Measurements from ENCODE around the gene WWOX.

WWOX gene

DNA sequence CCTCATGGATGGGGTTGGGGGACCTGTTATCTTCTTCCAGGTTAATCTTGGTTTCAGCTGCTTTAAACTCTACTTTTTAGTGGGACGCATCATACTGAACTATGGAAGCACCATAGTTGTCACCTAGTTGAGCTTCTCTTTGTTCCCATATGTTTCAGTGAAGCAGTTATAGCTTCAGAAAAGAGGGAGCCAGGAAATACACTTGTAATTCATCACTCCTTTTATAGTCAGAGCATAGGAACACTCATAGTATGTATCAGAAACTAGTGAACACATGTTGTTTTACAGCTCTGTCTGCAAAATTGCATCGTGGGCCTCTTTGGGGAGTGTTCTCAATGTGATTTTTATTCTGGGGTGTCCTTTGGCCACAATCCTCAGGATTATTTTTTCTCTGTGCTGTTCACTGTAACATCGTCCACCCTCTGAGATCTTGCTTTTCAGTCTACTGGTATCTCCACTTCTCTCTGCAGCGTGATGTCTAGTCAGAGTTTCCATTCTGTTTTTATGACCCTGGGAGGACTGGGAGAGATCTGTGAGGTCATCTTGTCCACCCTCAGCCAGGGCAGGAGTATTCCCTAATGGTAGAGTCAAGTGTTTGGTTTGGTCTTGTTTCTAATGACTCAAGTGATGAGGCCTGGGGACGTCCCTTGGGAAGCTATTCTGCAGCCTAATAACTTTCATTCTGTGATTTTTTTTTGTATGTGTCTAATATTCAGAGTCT, 585.4 kb downstream of the WWOX start:
- no peak overlapping the region for H3K9ac ChIP-seq (ENCODE audit: low read length)
- H3K4me1 ChIP-seq (ENCODE audit: low read length), result no peaks in the 10 kb centered on the region
- no peaks in the 10 kb centered on the region for H4K20me1 ChIP-seq (ENCODE audit: insufficient read depth, low read length)
- no peak for TF ChIP-seq EZH2phosphoT487 (IDR thresholded peaks at IDR 0.05; ENCODE audit: low read length)
- TF ChIP-seq, protein P1, sequence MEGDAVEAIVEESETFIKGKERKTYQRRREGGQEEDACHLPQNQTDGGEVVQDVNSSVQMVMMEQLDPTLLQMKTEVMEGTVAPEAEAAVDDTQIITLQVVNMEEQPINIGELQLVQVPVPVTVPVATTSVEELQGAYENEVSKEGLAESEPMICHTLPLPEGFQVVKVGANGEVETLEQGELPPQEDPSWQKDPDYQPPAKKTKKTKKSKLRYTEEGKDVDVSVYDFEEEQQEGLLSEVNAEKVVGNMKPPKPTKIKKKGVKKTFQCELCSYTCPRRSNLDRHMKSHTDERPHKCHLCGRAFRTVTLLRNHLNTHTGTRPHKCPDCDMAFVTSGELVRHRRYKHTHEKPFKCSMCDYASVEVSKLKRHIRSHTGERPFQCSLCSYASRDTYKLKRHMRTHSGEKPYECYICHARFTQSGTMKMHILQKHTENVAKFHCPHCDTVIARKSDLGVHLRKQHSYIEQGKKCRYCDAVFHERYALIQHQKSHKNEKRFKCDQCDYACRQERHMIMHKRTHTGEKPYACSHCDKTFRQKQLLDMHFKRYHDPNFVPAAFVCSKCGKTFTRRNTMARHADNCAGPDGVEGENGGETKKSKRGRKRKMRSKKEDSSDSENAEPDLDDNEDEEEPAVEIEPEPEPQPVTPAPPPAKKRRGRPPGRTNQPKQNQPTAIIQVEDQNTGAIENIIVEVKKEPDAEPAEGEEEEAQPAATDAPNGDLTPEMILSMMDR (IDR thresholded peaks at IDR 0.05; ENCODE audit: low read length), result no peak
- no peak for TF ChIP-seq EZH2 (optimal IDR thresholded peaks at IDR 0.05; ENCODE audit: low read depth, low read length)
- no peaks in the 10 kb centered on the region for H3K27me3 ChIP-seq (replicated peaks; ENCODE audit: insufficient read depth, low read length)
- no peaks in the 10 kb centered on the region for H3K79me2 ChIP-seq (ENCODE audit: low read length)
- no peak overlapping the region for H3K4me2 ChIP-seq (ENCODE audit: low read depth, low read length)
- H3K9me2 ChIP-seq (replicated peaks; ENCODE audit: insufficient read depth, low read length), result no peaks in the 10 kb centered on the region
- DNase-seq, result no peak
- H3K4me3 ChIP-seq (ENCODE audit: low read length), result no peak overlapping the region
- no peaks in the 10 kb centered on the region for H3K9me3 ChIP-seq (replicated peaks; ENCODE audit: insufficient read depth, low read length)
- H3K36me3 ChIP-seq (replicated peaks; ENCODE audit: insufficient read depth, low read length), result no peaks in the 10 kb centered on the region
- H3K27ac ChIP-seq (ENCODE audit: low read length), result no peak overlapping the region
- H3F3A ChIP-seq (ENCODE audit: insufficient read depth, low read length), result peaks cover 30% of the 10 kb centered on the region
- H2AFZ ChIP-seq (ENCODE audit: low read length), result no peak overlapping the region

- Histone ChIP-seq H2AFZ (ENCODE audit: low read length) (no peak overlapping the region), H4K20me1 (ENCODE audit: insufficient read depth, low read length) (no peaks in the 10 kb centered on the region), H3F3A (ENCODE audit: insufficient read depth, low read length) (peaks cover 35% of the 10 kb centered on the region), H3K27ac (ENCODE audit: low read length) (no peak overlapping the region), H3K79me2 (ENCODE audit: low read length) (no peaks in the 10 kb centered on the region), H3K27me3 (replicated peaks; ENCODE audit: insufficient read depth, low read length) (no peaks in the 10 kb centered on the region), H3K36me3 (replicated peaks; ENCODE audit: insufficient read depth, low read length) (no peaks in the 10 kb centered on the region), H3K4me1 (ENCODE audit: low read length) (no peaks in the 10 kb centered on the region), H3K4me3 (ENCODE audit: low read length) (no peak overlapping the region), H3K4me2 (ENCODE audit: low read depth, low read length) (no peak overlapping the region), H3K9ac (ENCODE audit: low read length) (no peak overlapping the region), H3K9me3 (replicated peaks; ENCODE audit: insufficient read depth, low read length) (no peaks in the 10 kb centered on the region), H3K9me2 (replicated peaks; ENCODE audit: insufficient read depth, low read length) (no peaks in the 10 kb centered on the region)
- no peak for DNase-seq
- TF ChIP-seq EZH2 (optimal IDR thresholded peaks at IDR 0.05; ENCODE audit: low read depth, low read length) (no peak), EZH2phosphoT487 (IDR thresholded peaks at IDR 0.05; ENCODE audit: low read length) (no peak)
- TF ChIP-seq, protein P1 (IDR thresholded peaks at IDR 0.05; ENCODE audit: low read length), result no peak
Measured at GRCh38 chr16:78686601-78687000, 587.1 kb downstream of the WWOX start.

DNA sequence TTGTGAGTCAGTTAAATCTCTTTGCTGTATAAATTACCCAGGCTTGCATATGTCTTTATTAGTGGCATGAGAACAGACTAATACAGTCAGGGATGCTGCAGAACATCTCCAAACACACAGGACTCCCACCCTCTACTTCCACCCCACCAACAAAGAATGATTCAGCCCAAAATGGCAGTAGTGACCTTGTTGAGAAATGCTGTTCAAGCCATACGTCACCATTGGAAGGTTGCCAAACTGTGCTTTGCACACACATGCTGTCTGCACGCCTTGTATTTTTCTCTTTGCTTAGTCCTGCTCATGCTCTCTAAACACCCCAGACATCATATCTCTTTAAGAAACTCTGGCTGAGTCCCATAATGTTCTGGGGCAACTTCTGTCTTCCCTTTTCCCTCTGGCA, 589.6 kb downstream of the WWOX start:
- no peaks in the 10 kb centered on the region for H3K79me2 ChIP-seq (ENCODE audit: low read length)
- no peak overlapping the region for H2AFZ ChIP-seq (ENCODE audit: low read length)
- TF ChIP-seq, protein P1 (IDR thresholded peaks at IDR 0.05; ENCODE audit: low read length), result no peak
- TF ChIP-seq EZH2phosphoT487 (IDR thresholded peaks at IDR 0.05; ENCODE audit: low read length), result no peak
- TF ChIP-seq EZH2 (optimal IDR thresholded peaks at IDR 0.05; ENCODE audit: low read depth, low read length), result no peak
- no peaks in the 10 kb centered on the region for H3K9me3 ChIP-seq (replicated peaks; ENCODE audit: insufficient read depth, low read length)
- no peak overlapping the region for H3K4me3 ChIP-seq (ENCODE audit: low read length)
- H3K4me1 ChIP-seq (ENCODE audit: low read length), result no peaks in the 10 kb centered on the region
- no peaks in the 10 kb centered on the region for H4K20me1 ChIP-seq (ENCODE audit: insufficient read depth, low read length)
- no peak overlapping the region for H3K27ac ChIP-seq (ENCODE audit: low read length)
- H3K9ac ChIP-seq (ENCODE audit: low read length), result no peak overlapping the region
- H3K36me3 ChIP-seq (replicated peaks; ENCODE audit: insufficient read depth, low read length), result no peaks in the 10 kb centered on the region
- H3K4me2 ChIP-seq (ENCODE audit: low read depth, low read length), result no peak overlapping the region
- H3F3A ChIP-seq (ENCODE audit: insufficient read depth, low read length), result peaks cover 41% of the 10 kb centered on the region
- no peaks in the 10 kb centered on the region for H3K9me2 ChIP-seq (replicated peaks; ENCODE audit: insufficient read depth, low read length)
- DNase-seq, result no peak
- no peaks in the 10 kb centered on the region for H3K27me3 ChIP-seq (replicated peaks; ENCODE audit: insufficient read depth, low read length)

Data from MM.1S (cell line).